Trophoblast cell (in vitro differentiated cells and primary cell): Measurements from ENCODE around the gene AFAP1L2.

Experiments used
- DNase-seq, 2 donors: peaks; one replicate each; pipeline ENCODE4 v3.0.0-alpha.2; 2016
- H2AFZ ChIP-seq: 2 replicates; pipeline ENCODE4 v1.6.1; 2013; ENCODE audit warnings: low read length, moderate library complexity, mild to moderate bottlenecking; ENCODE audit not compliant: insufficient read depth, poor library complexity
- H2AK5ac ChIP-seq: 2 replicates; pipeline ENCODE4 v1.6.1; 2013; ENCODE audit warnings: mild to moderate bottlenecking, low read length
- H2BK120ac ChIP-seq: 2 replicates; pipeline ENCODE4 v1.6.1; 2013; ENCODE audit warnings: low read length, mild to moderate bottlenecking, moderate library complexity; ENCODE audit not compliant: insufficient read depth, poor library complexity
- H2BK12ac ChIP-seq: 2 replicates; pipeline ENCODE4 v1.6.1; 2013; ENCODE audit warnings: mild to moderate bottlenecking, low read length, moderate library complexity
- H2BK5ac ChIP-seq: 2 replicates; pipeline ENCODE4 v1.6.1; 2013; ENCODE audit warnings: low read length, low read depth, moderate library complexity, mild to moderate bottlenecking; ENCODE audit not compliant: poor library complexity
- H3K14ac ChIP-seq: 2 replicates; pipeline ENCODE4 v1.6.1; 2013; ENCODE audit warnings: mild to moderate bottlenecking, low read length
- H3K18ac ChIP-seq: 2 replicates; pipeline ENCODE4 v1.6.1; 2013; ENCODE audit warnings: mild to moderate bottlenecking, low read length
- H3K23ac ChIP-seq: 2 replicates; pipeline ENCODE4 v1.6.1; 2013; ENCODE audit warnings: low read length
- H3K27ac ChIP-seq: 2 replicates; pipeline ENCODE4 v1.5.1; 2013; ENCODE audit warnings: low read depth, mild to moderate bottlenecking, inconsistent platforms, low read length, moderate library complexity
- H3K27me3 ChIP-seq: 2 replicates; pipeline ENCODE4 v1.6.1; 2013; ENCODE audit warnings: inconsistent platforms, mild to moderate bottlenecking, low read length, moderate library complexity; ENCODE audit not compliant: insufficient read depth
- H3K36me3 ChIP-seq, 2 experiments: 1 replicate in 1 of 2; 2 replicates in 1 of 2; pipeline ENCODE4 v1.6.1; 2013; ENCODE audit warnings: low read length in 2 of 2, mild to moderate bottlenecking in 2 of 2, moderate library complexity in 1 of 2; ENCODE audit not compliant: insufficient read depth in 2 of 2, control insufficient read depth in 1 of 2
- H3K4ac ChIP-seq: 2 replicates; pipeline ENCODE4 v1.6.1; 2013; ENCODE audit warnings: low read depth, mild to moderate bottlenecking, low read length, moderate library complexity
- H3K4me1 ChIP-seq, 2 experiments: 1 replicate in 1 of 2; 2 replicates in 1 of 2; pipeline ENCODE4 v1.6.1; 2013; ENCODE audit warnings: low read length in 2 of 2, mild to moderate bottlenecking in 2 of 2, moderate library complexity in 1 of 2; ENCODE audit not compliant: insufficient read depth in 2 of 2, control insufficient read depth in 1 of 2
- H3K4me2 ChIP-seq: 2 replicates; pipeline ENCODE4 v1.6.1; 2013; ENCODE audit warnings: inconsistent platforms, mild to moderate bottlenecking, low read length, moderate library complexity
- H3K4me3 ChIP-seq: 2 replicates; pipeline ENCODE4 v1.5.1; 2013; ENCODE audit warnings: mild to moderate bottlenecking, low read depth, low read length, inconsistent platforms
- H3K79me1 ChIP-seq: one replicate; pipeline ENCODE4 v1.6.1; 2013; ENCODE audit warnings: low read length
- H3K79me2 ChIP-seq: 2 replicates; pipeline ENCODE4 v1.6.1; 2013; ENCODE audit warnings: low read length, mild to moderate bottlenecking; ENCODE audit not compliant: control insufficient read depth, insufficient read depth, poor library complexity
- H3K9ac ChIP-seq: 2 replicates; pipeline ENCODE4 v1.6.1; 2013; ENCODE audit warnings: mild to moderate bottlenecking, low read length
- H3K9me3 ChIP-seq: 2 replicates; pipeline ENCODE4 v1.6.1; 2013; ENCODE audit warnings: low read depth, mild to moderate bottlenecking, control low read depth, inconsistent platforms, low read length; ENCODE audit not compliant: insufficient read depth
- H4K12ac ChIP-seq: 2 replicates; pipeline ENCODE4 v1.6.1; 2013; ENCODE audit warnings: low read depth, mild to moderate bottlenecking, low read length, moderate library complexity
- H4K8ac ChIP-seq: 2 replicates; pipeline ENCODE4 v1.6.1; 2013; ENCODE audit warnings: low read depth, mild to moderate bottlenecking, low read length, moderate library complexity
- H4K91ac ChIP-seq: one replicate; pipeline ENCODE4 v1.6.1; 2013; ENCODE audit warnings: low read depth, mild to moderate bottlenecking, low read length, moderate library complexity
- WGBS: extraction: QIAGEN DNeasy Blood & Tissue Kit; methylation state at CpG from one replicate; pipeline ENCODE4 v1.1.7; 2013; ENCODE audit warnings: missing lambda C conversion rate; ENCODE audit not compliant: insufficient read length, insufficient coverage; ENCODE audit errors: extremely low coverage; 5-methylcytosine and 5-hydroxymethylcytosine counted together

Gene AFAP1L2

GRCh38 chr10:114290038-114290437 lies 114.3 kb downstream of the AFAP1L2 start:
- no peak overlapping the region for H3K4ac ChIP-seq
- no peak overlapping the region for H3K9ac ChIP-seq
- peaks cover 13 to 18% of the 10 kb centered on the region in 2 experiments for H3K36me3 ChIP-seq
- peaks cover 5% of the 10 kb centered on the region for H3K9me3 ChIP-seq
- no peak overlapping the region for H2AFZ ChIP-seq
- H4K91ac ChIP-seq: no peak overlapping the region
- peaks cover 0 to 3% of the 10 kb centered on the region in 2 experiments for H3K4me1 ChIP-seq
- H3K23ac ChIP-seq: no peak overlapping the region
- no CpG with 5 or more reads among the region's 10 CpGs for WGBS
- H4K8ac ChIP-seq: no peak overlapping the region
- no peaks in the 10 kb centered on the region for H3K79me1 ChIP-seq
- no peak overlapping the region for H4K12ac ChIP-seq
- no peak overlapping the region for H3K18ac ChIP-seq
- no peak overlapping the region for H2BK12ac ChIP-seq
- no peaks in the 10 kb centered on the region for H3K79me2 ChIP-seq
- no peak overlapping the region for H3K27ac ChIP-seq
- H3K14ac ChIP-seq: no peak overlapping the region
- no peak for DNase-seq
- H2BK5ac ChIP-seq: no peak overlapping the region
- no peak overlapping the region for H3K4me3 ChIP-seq
- H2AK5ac ChIP-seq: no peak overlapping the region
- H3K27me3 ChIP-seq: no peaks in the 10 kb centered on the region
- no peak overlapping the region for H3K4me2 ChIP-seq
- no peak overlapping the region for H2BK120ac ChIP-seq

GRCh38 chr10:114289096-114289436 lies 115.2 kb downstream of the AFAP1L2 start:
- Histone ChIP-seq H3K79me2 (no peaks in the 10 kb centered on the region), H4K12ac (no peak overlapping the region), H3K9ac (peak overlapping the region; percentile 29), H3K4me1 (peaks cover 0 to 3% of the 10 kb centered on the region in 2 experiments), H3K18ac (no peak overlapping the region), H3K79me1 (no peaks in the 10 kb centered on the region), H3K27ac (no peak overlapping the region), H2BK5ac (no peak overlapping the region), H3K36me3 (peaks cover 13 to 18% of the 10 kb centered on the region in 2 experiments), H3K9me3 (peaks cover 5% of the 10 kb centered on the region), H3K23ac (no peak overlapping the region), H3K27me3 (no peaks in the 10 kb centered on the region), H4K91ac (no peak overlapping the region), H2BK12ac (no peak overlapping the region), H3K4me3 (no peak overlapping the region), H3K4me2 (no peak overlapping the region), H2AFZ (no peak overlapping the region), H2BK120ac (no peak overlapping the region), H3K14ac (no peak overlapping the region), H3K4ac (no peak overlapping the region), H2AK5ac (peak overlapping the region; percentile 26), H4K8ac (no peak overlapping the region)
- no CpG with 5 or more reads among the region's 16 CpGs for WGBS
- DNase-seq: no peak

- H3K27ac ChIP-seq: no peak overlapping the region
- peaks cover 5% of the 10 kb centered on the region for H3K9me3 ChIP-seq
- no peak overlapping the region for H3K4me2 ChIP-seq
- no peak overlapping the region for H3K14ac ChIP-seq
- H3K4me1 ChIP-seq: peaks cover 0 to 3% of the 10 kb centered on the region in 2 experiments
- no CpG with 5 or more reads among the region's 11 CpGs for WGBS
- no peak for DNase-seq
- no peak overlapping the region for H2BK5ac ChIP-seq
- no peak overlapping the region for H4K91ac ChIP-seq
- peaks cover 13 to 18% of the 10 kb centered on the region in 2 experiments for H3K36me3 ChIP-seq
- no peak overlapping the region for H2AFZ ChIP-seq
- H3K4me3 ChIP-seq: no peak overlapping the region
- no peaks in the 10 kb centered on the region for H3K79me1 ChIP-seq
- no peaks in the 10 kb centered on the region for H3K79me2 ChIP-seq
- no peak overlapping the region for H2BK120ac ChIP-seq
- H3K23ac ChIP-seq: no peak overlapping the region
- no peaks in the 10 kb centered on the region for H3K27me3 ChIP-seq
- no peak overlapping the region for H4K12ac ChIP-seq
- H3K9ac ChIP-seq: no peak overlapping the region
- H2BK12ac ChIP-seq: no peak overlapping the region
- no peak overlapping the region for H3K4ac ChIP-seq
- no peak overlapping the region for H4K8ac ChIP-seq
- H3K18ac ChIP-seq: no peak overlapping the region
- H2AK5ac ChIP-seq: no peak overlapping the region
Measured at GRCh38 chr10:114288424-114289095, 115.7 kb downstream of the AFAP1L2 start.

GRCh38 chr10:114286921-114287320 lies 117.4 kb downstream of the AFAP1L2 start:
- no peak overlapping the region for H3K18ac ChIP-seq
- no peak for DNase-seq

More at GRCh38 chr10:114286921-114287320, 117.4 kb downstream of the AFAP1L2 start:
- Histone ChIP-seq H3K4me1 (peaks cover 0 to 3% of the 10 kb centered on the region in 2 experiments), H2BK5ac (no peak overlapping the region), H2AFZ (no peak overlapping the region), H3K4ac (no peak overlapping the region), H3K23ac (peak overlapping the region; percentile 42), H3K14ac (no peak overlapping the region), H2BK120ac (no peak overlapping the region), H3K4me2 (no peak overlapping the region), H2AK5ac (no peak overlapping the region), H3K27ac (no peak overlapping the region), H3K79me1 (no peaks in the 10 kb centered on the region), H4K8ac (no peak overlapping the region), H3K9ac (no peak overlapping the region), H3K79me2 (no peaks in the 10 kb centered on the region), H4K12ac (no peak overlapping the region), H3K4me3 (no peak overlapping the region), H3K9me3 (peaks cover 5% of the 10 kb centered on the region), H3K27me3 (no peaks in the 10 kb centered on the region), H3K36me3 (peaks cover 13 to 17% of the 10 kb centered on the region in 2 experiments), H2BK12ac (no peak overlapping the region), H4K91ac (no peak overlapping the region)
- no CpG with 5 or more reads among the region's 8 CpGs for WGBS
